Hepatocyte (in vitro differentiated cells): ENCODE results near the gene TTC31.

Source experiments
- CTCF ChIP-seq: fragments of 200-600 bp; sonication (generic); IDR thresholded peaks from 2 replicates; pipeline ENCODE4 v1.5.1; 2016; ENCODE audit warnings: antibody characterized with exemption, mild to moderate bottlenecking; ENCODE audit not compliant: poor library complexity
- EZH2 ChIP-seq: fragments of 200-600 bp; sonication (generic); IDR thresholded peaks from 2 replicates; pipeline ENCODE4 v1.6.1; 2016; ENCODE audit warnings: antibody characterized with exemption, mild to moderate bottlenecking, borderline replicate concordance
- EZH2phosphoT487 ChIP-seq: fragments of 200-600 bp; sonication (generic); IDR thresholded peaks from one replicate; pipeline ENCODE4 v1.6.1; 2018; ENCODE audit warnings: antibody characterized with exemption, mild to moderate bottlenecking, low read depth, moderate library complexity; ENCODE audit not compliant: unreplicated experiment, severe bottlenecking

- TF ChIP-seq CTCF: no peak
- TF ChIP-seq EZH2phosphoT487: no peak
- no peak for TF ChIP-seq EZH2
Observed at GRCh38 chr2:74450570-74451190, 32.2 kb upstream of the TTC31 start.
